SIG-M5 treated with dmso at 0.1 percent for 504 hours (cell line): Measurements from ENCODE around the gene MYMX.
"Not testable (repeated sequence)": the region's sequence is repeated elsewhere in the genome, so short reads cannot be mapped to it uniquely, and the experiment has no call there.

Source experiments
- DNase-seq: peaks from one replicate; lab custom pipeline; 2025; ENCODE audit not compliant: unreplicated experiment; lab: John Stamatoyannopoulos, UW

The MYMX gene

GRCh38 chr6:44185953-44186634 lies 30.6 kb upstream of the MYMX start:
- DNase-seq = no peak

GRCh38 chr6:44186635-44187025 lies 30.1 kb upstream of the MYMX start:
- no peak for DNase-seq

- DNase-seq = no peak
Observed at GRCh38 chr6:44188819-44189218, 27.9 kb upstream of the MYMX start.

GRCh38 chr6:44189257-44189656 lies 27.5 kb upstream of the MYMX start:
- DNase-seq = no peak

- DNase-seq = no peak
Observed at GRCh38 chr6:44190715-44191114, 26.0 kb upstream of the MYMX start.

- no peak for DNase-seq
Observed at GRCh38 chr6:44192428-44193041, 24.2 kb upstream of the MYMX start.

- no peak for DNase-seq
Observed at GRCh38 chr6:44193307-44193910, 23.3 kb upstream of the MYMX start.

- DNase-seq = no peak
Observed at GRCh38 chr6:44194326-44194725, 22.4 kb upstream of the MYMX start.

- not testable (repeated sequence) for DNase-seq
Observed at GRCh38 chr6:44196351-44196750, 20.4 kb upstream of the MYMX start.

GRCh38 chr6:44198684-44199083 lies 18.0 kb upstream of the MYMX start:
- no peak for DNase-seq

- no peak for DNase-seq
Observed at GRCh38 chr6:44199883-44200282, 16.8 kb upstream of the MYMX start.

GRCh38 chr6:44201200-44201599 lies 15.5 kb upstream of the MYMX start:
- no peak for DNase-seq

- DNase-seq = no peak
Observed at GRCh38 chr6:44201638-44202303, 15.0 kb upstream of the MYMX start.

GRCh38 chr6:44202332-44202971 lies 14.3 kb upstream of the MYMX start:
- no peak for DNase-seq

GRCh38 chr6:44202972-44203750 lies 13.6 kb upstream of the MYMX start:
- DNase-seq = no peak

- peak; percentile 1 for DNase-seq
Observed at GRCh38 chr6:44203955-44204354, 12.8 kb upstream of the MYMX start.

- no peak for DNase-seq
Observed at GRCh38 chr6:44207966-44208365, 8.8 kb upstream of the MYMX start.

GRCh38 chr6:44211284-44211683 lies 5.4 kb upstream of the MYMX start:
- DNase-seq = peak; percentile 71

- DNase-seq = no peak
Observed at GRCh38 chr6:44214307-44214706, 2.4 kb upstream of the MYMX start.

- DNase-seq = no peak
Observed at GRCh38 chr6:44217332-44218143, 812 bp downstream of the MYMX start.
